ENCODE data around the gene ZMYND11.
"Not testable (repeated sequence)": the region's sequence is repeated elsewhere in the genome, so short reads cannot be mapped to it uniquely, and the experiment has no call there.

ZMYND11 gene

DNA sequence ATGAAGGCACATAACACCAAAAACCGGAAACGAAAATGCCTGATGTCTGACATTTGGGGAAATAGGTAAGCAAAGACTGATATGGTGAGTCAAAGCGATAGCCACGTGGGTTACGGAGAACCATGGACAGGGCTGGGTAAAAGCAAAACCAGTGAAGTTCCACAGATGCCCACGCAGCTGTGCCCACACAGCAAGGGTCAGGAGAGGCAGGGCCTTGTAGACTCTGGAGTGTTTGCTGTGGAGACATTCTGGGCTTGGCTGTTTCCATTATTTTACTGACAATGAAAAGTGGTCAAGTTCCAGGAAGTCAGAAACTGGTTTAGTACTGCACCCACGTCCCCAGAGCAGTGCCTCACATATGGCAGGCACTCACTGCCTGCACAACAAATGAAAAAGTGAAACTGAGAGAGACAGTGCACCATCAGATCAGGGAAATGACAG is 148.7 kb downstream of the ZMYND11 start:
- peaks cover 19% of the 10 kb centered on the region for H3K4me1 Mint-ChIP-seq (ENCODE audit: low read depth)
- H3K27ac Mint-ChIP-seq: peak overlapping the region; percentile 80
- H3K27me3 Mint-ChIP-seq: no peaks in the 10 kb centered on the region
- H3K9me3 Mint-ChIP-seq: no peaks in the 10 kb centered on the region
- H3K36me3 Mint-ChIP-seq (ENCODE audit: low read depth): peaks cover 2% of the 10 kb centered on the region
- H3K4me3 Mint-ChIP-seq: peak overlapping the region; percentile 6
- DNase-seq: peak; percentile 61

DNA sequence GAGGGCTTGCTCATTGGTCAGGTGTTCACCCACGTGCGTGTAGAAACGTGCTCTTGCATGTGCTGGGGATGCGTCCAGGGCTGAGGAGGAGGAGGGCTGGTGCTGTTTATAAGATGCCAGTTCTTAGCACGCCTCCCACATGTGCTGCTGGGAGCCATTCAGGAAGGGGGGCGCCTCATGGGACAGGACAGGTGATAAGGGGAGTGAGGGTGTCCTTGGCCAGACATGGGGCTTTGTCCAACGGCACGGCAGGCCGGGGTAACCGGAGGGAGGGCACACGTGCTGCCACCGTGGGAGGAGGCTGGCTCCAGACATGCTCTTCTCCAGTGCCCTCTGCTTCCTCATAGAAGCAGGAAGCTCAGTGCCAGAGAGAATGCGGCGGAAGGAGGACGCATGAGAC is 150.0 kb downstream of the ZMYND11 start:
- peaks cover 19% of the 10 kb centered on the region for H3K4me1 Mint-ChIP-seq (ENCODE audit: low read depth)
- peak overlapping the region; percentile 29 for H3K27ac Mint-ChIP-seq
- no peak for DNase-seq
- H3K4me3 Mint-ChIP-seq: no peak overlapping the region
- no peaks in the 10 kb centered on the region for H3K9me3 Mint-ChIP-seq
- H3K27me3 Mint-ChIP-seq: no peaks in the 10 kb centered on the region
- H3K36me3 Mint-ChIP-seq (ENCODE audit: low read depth): peaks cover 2% of the 10 kb centered on the region

DNA sequence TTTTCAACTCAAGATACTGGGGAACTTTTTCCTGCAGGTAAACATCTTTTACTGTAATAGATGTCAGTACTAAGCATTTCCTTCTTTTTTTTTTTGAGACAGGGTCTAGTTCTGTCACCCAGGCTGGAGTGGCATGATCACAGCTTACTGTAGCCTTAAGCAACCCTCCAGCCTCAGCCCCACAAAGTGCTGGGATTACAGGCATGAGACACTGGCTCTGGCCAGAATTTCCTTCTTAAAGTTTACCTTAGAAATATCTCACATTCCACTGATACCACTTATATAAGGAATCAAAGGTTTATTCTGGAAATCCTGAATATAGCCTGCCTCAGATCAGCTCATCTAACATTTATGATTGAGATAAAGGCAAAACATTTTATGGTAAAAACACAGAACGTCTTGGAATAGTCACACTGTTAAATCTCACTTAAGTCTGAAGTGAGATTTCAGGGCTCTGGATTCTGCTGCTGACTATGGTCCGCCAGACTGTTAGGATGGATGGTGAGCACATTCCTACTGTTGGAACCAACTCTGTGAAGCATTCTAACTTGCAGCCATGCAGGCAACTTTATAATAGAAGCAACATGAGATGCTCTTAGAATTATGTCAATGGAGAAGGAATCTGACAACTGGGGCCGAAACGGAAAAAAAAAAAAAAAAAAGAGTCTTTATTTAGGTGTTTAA is 151.9 kb downstream of the ZMYND11 start:
- no peak overlapping the region for H3K27ac Mint-ChIP-seq
- H3K4me3 Mint-ChIP-seq: no peak overlapping the region
- peaks cover 2% of the 10 kb centered on the region for H3K36me3 Mint-ChIP-seq (ENCODE audit: low read depth)
- no peak for DNase-seq
- H3K4me1 Mint-ChIP-seq (ENCODE audit: low read depth): peaks cover 19% of the 10 kb centered on the region
- no peaks in the 10 kb centered on the region for H3K27me3 Mint-ChIP-seq
- H3K9me3 Mint-ChIP-seq: no peaks in the 10 kb centered on the region

DNA sequence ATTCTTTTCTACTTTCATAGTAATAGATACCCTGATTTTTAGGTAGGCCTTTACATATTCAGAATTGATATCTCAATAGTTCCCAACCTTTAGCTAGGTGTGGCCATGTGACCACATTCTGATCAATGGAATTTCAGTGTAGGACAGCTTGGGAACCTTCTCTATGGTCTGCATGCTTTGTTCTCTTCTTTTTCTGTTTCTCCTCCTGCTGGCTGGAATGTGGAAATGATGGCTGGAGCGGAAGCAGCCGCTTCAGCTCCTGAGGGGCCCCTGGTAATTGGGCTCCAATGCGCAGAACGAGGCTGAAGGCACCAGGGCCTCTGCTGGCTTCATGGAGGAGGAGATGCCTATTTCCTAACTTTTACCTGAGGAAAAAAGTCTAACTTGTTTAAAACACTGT is 152.6 kb downstream of the ZMYND11 start:
- Mint-ChIP-seq H3K27ac (no peak overlapping the region), H3K4me1 (ENCODE audit: low read depth) (peaks cover 19% of the 10 kb centered on the region), H3K9me3 (no peaks in the 10 kb centered on the region), H3K36me3 (ENCODE audit: low read depth) (peaks cover 2% of the 10 kb centered on the region), H3K27me3 (no peaks in the 10 kb centered on the region), H3K4me3 (no peak overlapping the region)
- DNase-seq: no peak

DNA sequence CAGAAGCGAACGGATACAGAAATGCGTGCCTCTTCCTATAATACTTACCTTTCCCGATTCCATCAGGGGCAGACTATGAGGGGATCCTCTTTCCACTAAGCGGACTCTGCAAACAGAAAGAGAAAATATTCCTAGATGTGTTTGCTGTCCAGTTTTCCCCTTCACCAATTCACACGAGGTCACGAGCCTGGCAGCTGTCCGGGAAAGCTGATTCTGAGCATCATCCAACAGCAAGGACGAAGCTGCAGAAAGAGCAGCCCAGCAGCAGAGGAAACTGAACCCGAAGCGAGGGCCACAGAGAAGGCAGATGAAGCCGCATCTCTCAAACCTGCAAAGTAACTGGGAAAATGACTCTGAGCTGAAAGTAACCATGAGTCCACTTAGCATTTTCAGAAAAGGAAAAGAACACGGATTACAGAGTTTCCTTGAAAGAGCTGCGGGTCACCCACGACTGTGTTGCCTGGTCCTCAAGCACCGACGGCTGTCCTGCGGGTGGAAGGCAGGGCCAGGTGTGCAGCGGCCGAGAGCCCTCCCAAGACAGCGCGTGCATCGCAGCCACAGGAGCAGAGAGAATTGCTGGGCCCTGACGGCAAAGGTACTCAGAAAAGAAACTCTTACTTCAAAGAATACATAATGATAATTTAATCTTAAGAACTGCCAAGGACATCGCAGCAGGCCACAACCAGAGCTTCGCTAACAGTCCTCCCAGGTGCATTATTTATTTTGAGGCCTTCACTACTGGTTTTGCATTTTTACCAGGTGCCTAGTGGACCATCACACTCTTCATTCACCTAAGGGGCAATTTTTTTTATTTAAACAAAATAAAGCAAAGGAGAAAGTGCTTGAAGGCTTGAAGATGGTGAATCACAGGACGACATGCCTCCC is 153.3 kb downstream of the ZMYND11 start:
- Mint-ChIP-seq H3K36me3 (ENCODE audit: low read depth) (peaks cover 2% of the 10 kb centered on the region), H3K4me1 (ENCODE audit: low read depth) (peaks cover 12% of the 10 kb centered on the region), H3K27ac (no peak overlapping the region), H3K27me3 (no peaks in the 10 kb centered on the region), H3K4me3 (no peak overlapping the region), H3K9me3 (no peaks in the 10 kb centered on the region)
- DNase-seq: no peak

DNA sequence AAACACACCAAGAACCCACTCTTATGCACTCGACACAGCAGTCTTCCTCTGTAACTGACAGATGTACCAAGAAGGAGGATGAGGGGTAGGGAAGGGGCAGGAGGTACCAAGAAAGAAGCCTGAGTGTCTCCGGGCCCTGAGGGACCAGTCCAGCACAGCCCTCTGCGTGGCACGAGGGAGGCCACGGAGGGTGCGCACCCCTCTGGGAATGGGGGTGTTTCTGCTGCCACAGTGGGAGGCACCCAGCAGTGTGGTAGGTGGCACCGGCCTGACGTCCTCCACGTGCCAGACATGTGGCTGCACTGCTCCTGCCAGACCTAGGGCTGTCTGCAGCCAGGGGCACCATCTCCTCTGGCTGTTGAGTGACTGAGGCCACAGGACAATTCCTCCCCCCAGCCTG is 154.3 kb downstream of the ZMYND11 start:
- no peak overlapping the region for H3K4me3 Mint-ChIP-seq

DNA sequence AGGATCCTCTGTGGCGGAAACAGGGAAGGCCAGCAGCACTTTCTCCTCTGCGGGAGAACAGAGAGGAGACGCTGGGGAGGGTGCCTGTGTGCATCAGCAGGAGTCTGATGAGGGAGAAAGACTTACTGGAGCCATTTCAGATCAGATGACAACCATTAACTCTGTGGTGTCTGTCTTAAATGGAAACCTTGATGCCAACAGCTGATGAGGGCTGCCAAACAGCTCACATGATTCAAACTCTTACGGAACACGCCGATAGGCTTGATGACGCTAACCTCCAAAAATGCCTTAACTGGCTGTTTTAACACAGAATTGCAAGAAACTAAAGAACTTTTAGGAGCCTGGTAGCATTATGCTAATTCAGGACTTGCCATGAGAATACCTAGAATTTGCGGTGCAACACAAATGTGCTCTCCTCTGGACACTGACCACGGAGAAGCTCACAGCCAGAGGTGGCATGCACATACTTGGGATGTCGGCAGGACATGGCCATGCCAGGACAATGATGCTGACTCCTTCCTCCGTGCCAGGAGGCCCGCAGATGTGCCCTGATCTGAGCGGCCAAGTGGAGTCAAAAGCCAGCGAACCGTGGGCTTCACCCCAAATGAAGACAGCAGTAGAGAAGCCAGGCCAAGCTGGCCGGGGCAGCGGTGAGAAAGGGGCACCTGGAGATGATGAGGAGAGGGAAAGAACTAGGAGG is 154.9 kb downstream of the ZMYND11 start:
- Mint-ChIP-seq H3K4me1 (ENCODE audit: low read depth) (no peaks in the 10 kb centered on the region), H3K27me3 (no peaks in the 10 kb centered on the region), H3K9me3 (no peaks in the 10 kb centered on the region), H3K36me3 (ENCODE audit: low read depth) (no peaks in the 10 kb centered on the region), H3K27ac (no peak overlapping the region), H3K4me3 (no peak overlapping the region)
- DNase-seq: no peak

More for the DNA sequence above, 154.3 kb downstream of the ZMYND11 start:
- peaks cover 2% of the 10 kb centered on the region for H3K4me1 Mint-ChIP-seq (ENCODE audit: low read depth)
- no peak overlapping the region for H3K27ac Mint-ChIP-seq
- H3K9me3 Mint-ChIP-seq: no peaks in the 10 kb centered on the region
- no peaks in the 10 kb centered on the region for H3K36me3 Mint-ChIP-seq (ENCODE audit: low read depth)
- no peaks in the 10 kb centered on the region for H3K27me3 Mint-ChIP-seq
- DNase-seq: no peak

DNA sequence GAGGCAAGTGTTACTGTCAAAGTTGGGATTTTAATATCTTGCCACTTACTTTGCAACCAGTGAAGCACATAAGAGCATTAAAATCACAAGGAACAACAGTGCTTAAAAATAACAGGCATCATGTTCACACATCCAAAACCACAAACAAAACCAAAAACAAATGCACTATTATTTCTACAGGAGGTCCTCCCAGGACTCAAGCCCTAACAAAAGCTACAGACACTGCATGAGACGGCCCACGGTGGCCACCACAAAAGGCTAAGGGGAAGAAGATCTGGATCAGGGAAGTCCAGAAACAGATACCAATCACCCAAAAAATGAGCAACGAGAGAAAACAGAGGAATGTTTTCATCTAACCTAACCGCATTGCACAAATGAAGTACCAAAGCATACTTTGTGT is 158.4 kb downstream of the ZMYND11 start:
- Mint-ChIP-seq H3K27me3 (no peaks in the 10 kb centered on the region), H3K4me1 (ENCODE audit: low read depth) (no peaks in the 10 kb centered on the region), H3K36me3 (ENCODE audit: low read depth) (peaks cover 2% of the 10 kb centered on the region), H3K9me3 (no peaks in the 10 kb centered on the region), H3K27ac (no peak overlapping the region), H3K4me3 (no peak overlapping the region)
- DNase-seq: no peak

DNA sequence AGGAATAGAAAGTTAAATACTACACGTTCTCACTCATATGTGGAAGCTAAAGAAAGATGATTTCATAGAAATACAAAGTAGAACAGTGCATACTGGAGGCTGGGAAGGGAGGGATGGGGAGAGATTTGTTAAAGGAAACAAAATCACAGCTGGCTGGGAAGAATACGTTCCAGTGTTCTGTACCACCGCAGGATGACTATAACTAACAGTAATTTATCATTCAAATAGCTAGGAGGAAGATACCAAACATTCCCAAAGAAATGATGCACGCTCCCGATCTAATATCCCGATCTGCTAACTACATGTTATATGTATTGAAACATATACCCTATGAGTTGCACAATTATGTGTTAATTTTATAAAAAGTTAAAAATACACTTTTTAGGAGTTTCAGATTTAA is 162.3 kb downstream of the ZMYND11 start:
- H3K27me3 Mint-ChIP-seq: no peaks in the 10 kb centered on the region
- H3K36me3 Mint-ChIP-seq (ENCODE audit: low read depth): peaks cover 2% of the 10 kb centered on the region
- no peak overlapping the region for H3K4me3 Mint-ChIP-seq
- no peak overlapping the region for H3K27ac Mint-ChIP-seq
- no peaks in the 10 kb centered on the region for H3K4me1 Mint-ChIP-seq (ENCODE audit: low read depth)
- no peaks in the 10 kb centered on the region for H3K9me3 Mint-ChIP-seq
- no peak for DNase-seq

DNA sequence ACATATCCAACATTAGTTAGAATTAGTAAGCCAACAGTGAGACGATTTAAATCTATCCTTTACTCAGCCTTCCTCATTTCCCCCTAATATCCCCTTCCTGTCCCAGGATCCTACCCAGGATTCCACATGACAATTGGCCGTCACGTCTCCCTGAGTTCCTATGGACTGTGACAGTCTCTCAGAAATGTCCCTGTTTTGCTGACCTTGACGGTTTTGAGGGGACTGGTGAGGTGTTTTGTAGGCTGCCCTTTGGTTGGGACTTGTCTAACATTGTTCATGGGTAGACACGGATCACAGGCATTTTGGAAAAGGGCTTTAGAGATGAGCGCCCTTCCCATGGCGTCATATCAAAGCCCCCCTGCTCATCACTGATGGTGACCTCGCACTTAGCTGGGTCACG is 162.8 kb downstream of the ZMYND11 start:
- H3K27ac Mint-ChIP-seq: no peak overlapping the region
- H3K9me3 Mint-ChIP-seq: no peaks in the 10 kb centered on the region
- no peaks in the 10 kb centered on the region for H3K4me1 Mint-ChIP-seq (ENCODE audit: low read depth)
- H3K4me3 Mint-ChIP-seq: no peak overlapping the region
- peaks cover 2% of the 10 kb centered on the region for H3K36me3 Mint-ChIP-seq (ENCODE audit: low read depth)
- no peak for DNase-seq
- no peaks in the 10 kb centered on the region for H3K27me3 Mint-ChIP-seq

DNA sequence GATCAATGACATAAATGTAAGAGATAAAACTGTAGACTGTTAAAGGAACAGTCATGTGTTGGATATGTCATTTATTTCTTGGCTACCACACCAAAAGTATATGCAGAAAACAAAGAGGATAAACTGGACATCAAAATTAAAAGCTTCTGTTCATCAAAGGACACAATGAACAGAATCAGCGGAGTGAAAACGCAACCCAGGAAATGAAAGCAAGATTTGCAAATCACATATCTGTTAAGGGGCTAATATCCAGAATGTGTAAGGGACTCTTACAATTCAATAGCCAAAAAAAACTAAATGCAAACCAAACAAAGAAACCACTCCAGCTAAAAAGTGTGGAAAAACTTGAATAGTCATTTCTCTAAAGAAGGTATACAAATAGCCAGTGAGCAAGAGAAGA is 164.3 kb downstream of the ZMYND11 start:
- Mint-ChIP-seq H3K9me3 (no peaks in the 10 kb centered on the region), H3K27ac (no peak overlapping the region), H3K4me1 (ENCODE audit: low read depth) (no peaks in the 10 kb centered on the region), H3K36me3 (ENCODE audit: low read depth) (peaks cover 2% of the 10 kb centered on the region), H3K4me3 (no peak overlapping the region), H3K27me3 (no peaks in the 10 kb centered on the region)
- DNase-seq: no peak

DNA sequence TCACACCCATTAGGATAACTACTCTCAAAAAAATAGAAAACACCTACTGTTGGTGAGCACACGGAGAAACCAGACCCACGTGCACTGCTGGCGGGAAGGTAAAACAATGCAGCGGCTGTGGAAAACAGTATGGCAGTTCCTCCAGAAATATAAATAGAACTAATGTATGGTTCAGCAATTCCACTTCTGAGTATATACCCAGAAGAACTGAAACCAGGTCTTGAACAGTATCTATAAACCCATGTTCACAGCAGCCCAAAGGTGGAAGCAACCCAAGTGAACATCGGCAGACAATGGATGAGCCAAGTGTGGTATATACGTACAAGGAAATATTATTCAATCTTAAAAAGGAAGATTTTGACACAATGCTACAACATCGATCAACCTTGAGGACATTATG is 164.7 kb downstream of the ZMYND11 start:
- Mint-ChIP-seq H3K4me3 (no peak overlapping the region), H3K36me3 (ENCODE audit: low read depth) (peaks cover 2% of the 10 kb centered on the region), H3K27ac (no peak overlapping the region), H3K4me1 (ENCODE audit: low read depth) (no peaks in the 10 kb centered on the region), H3K27me3 (no peaks in the 10 kb centered on the region), H3K9me3 (no peaks in the 10 kb centered on the region)
- DNase-seq: no peak

DNA sequence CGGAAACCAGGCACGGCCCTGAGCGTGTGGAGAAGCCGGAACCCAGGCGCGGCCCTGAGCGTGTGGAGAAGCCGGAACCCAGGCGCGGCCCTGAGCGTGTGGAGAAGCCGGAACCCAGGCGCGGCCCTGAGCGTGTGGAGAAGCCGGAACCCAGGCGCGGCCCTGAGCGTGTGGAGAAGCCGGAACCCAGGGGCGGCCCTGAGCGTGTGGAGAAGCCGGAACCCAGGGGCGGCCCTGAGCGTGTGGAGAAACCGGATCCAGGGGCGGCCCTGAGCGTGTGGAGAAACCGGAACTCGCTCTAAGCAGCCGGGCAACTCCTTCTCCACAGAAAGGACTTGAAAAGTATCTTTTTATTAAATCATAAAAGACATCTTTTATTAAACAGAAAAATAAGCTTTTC is 165.3 kb downstream of the ZMYND11 start:
- not testable (repeated sequence) for H3K4me1 Mint-ChIP-seq (ENCODE audit: low read depth); H3K27me3 Mint-ChIP-seq; DNase-seq; H3K36me3 Mint-ChIP-seq (ENCODE audit: low read depth); H3K9me3 Mint-ChIP-seq; H3K4me3 Mint-ChIP-seq; H3K27ac Mint-ChIP-seq

DNA sequence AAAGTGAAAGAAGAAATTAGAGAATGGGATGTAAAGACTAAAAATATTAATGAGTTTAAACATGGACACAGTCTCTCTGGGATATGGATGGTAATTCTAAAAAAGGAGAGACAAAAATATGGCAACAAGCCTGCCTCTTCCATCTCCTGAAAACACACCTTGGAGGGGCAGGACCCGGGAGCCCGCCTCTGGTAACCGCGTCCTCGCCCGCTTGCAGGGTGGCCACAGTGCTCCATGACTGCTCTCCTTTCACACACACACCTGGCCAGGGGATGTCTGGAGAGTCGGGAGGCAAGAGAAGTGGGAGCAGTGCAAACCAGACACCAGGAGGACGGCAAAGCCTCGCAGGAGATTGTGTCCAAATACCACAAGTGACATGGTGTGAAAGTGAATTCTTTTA is 166.3 kb downstream of the ZMYND11 start:
- no peak overlapping the region for H3K4me3 Mint-ChIP-seq
- H3K27ac Mint-ChIP-seq: no peak overlapping the region
- no peak for DNase-seq
- no peaks in the 10 kb centered on the region for H3K27me3 Mint-ChIP-seq
- H3K4me1 Mint-ChIP-seq (ENCODE audit: low read depth): no peaks in the 10 kb centered on the region
- H3K36me3 Mint-ChIP-seq (ENCODE audit: low read depth): peaks cover under 1% of the 10 kb centered on the region
- H3K9me3 Mint-ChIP-seq: no peaks in the 10 kb centered on the region
